HepG2 (cell line): ENCODE measurements around the gene JMJD8. TPM values are rescaled to one million over a fixed set of nuclear protein-coding genes. Genes with fewer than 3 reads are reported as not detected.

Experiments used
- AHR ChIP-seq: IDR thresholded peaks from 2 replicates; pipeline ENCODE4 v1.6.1; 2018; ENCODE audit warnings: missing genetic modification reagents, missing compliant biosample characterization
- ATF6 ChIP-seq: sonication (generic); formaldehyde crosslinking; conservative IDR thresholded peaks from 2 replicates; pipeline ENCODE4 v1.4.0; 2020; ENCODE audit warnings: missing genetic modification reagents
- HNRNPH1 ChIP-seq: fragments of 200-400 bp; formaldehyde crosslinking; optimal IDR thresholded peaks from 2 replicates; pipeline ENCODE3; 2017; ENCODE audit warnings: mild to moderate bottlenecking, low read depth, low read length
- JDP2 ChIP-seq: sonication (generic); formaldehyde crosslinking; IDR thresholded peaks from 2 replicates; pipeline ENCODE4 v1.8.1; 2022; ENCODE audit warnings: missing genetic modification reagents, borderline replicate concordance
- KLF15 ChIP-seq: sonication (generic); formaldehyde crosslinking; IDR thresholded peaks from 2 replicates; pipeline ENCODE4 v1.8.1; 2023; ENCODE audit warnings: borderline replicate concordance, mild to moderate bottlenecking, inconsistent platforms, missing genetic modification reagents, mixed read lengths
- NFYC ChIP-seq: IDR thresholded peaks from 2 replicates; pipeline ENCODE4 v1.6.1; 2016; ENCODE audit warnings: missing genetic modification reagents, missing compliant biosample characterization
- POLR2AphosphoS2 ChIP-seq: IDR thresholded peaks from 2 replicates; pipeline ENCODE4 v1.6.1; 2011; ENCODE audit warnings: low read depth, low read length, improper control_type of control experiment
- SOX13 ChIP-seq, 3 experiments: fragments of 450-650 bp in 1 of 3; sonication (generic) in 1 of 3; formaldehyde crosslinking in 1 of 3; IDR thresholded peaks in 2 of 3; conservative IDR thresholded peaks in 1 of 3; 2 replicates each; pipeline versions ENCODE4 v1.5.0 to v1.6.1; 2016 to 2020; ENCODE audit warnings: antibody characterized with exemption in 1 of 3, mild to moderate bottlenecking in 1 of 3, missing compliant biosample characterization in 1 of 3, missing genetic modification reagents in 1 of 3, moderate library complexity in 1 of 3
- TOPORS ChIP-seq: sonication (generic); formaldehyde crosslinking; IDR thresholded peaks from 2 replicates; pipeline ENCODE4 v1.8.0; 2023; ENCODE audit warnings: mild to moderate bottlenecking, missing genetic modification reagents
- ZBTB10 ChIP-seq: sonication (generic); formaldehyde crosslinking; IDR thresholded peaks from 2 replicates; pipeline ENCODE4 v1.4.0; 2020; ENCODE audit warnings: missing genetic modification reagents, borderline replicate concordance
- ZBTB21 ChIP-seq: sonication (generic); formaldehyde crosslinking; IDR thresholded peaks from 2 replicates; pipeline ENCODE4 v1.4.0; 2020; ENCODE audit warnings: missing genetic modification reagents
- ZNF282 ChIP-seq: fragments of 450-650 bp; IDR thresholded peaks from 2 replicates; pipeline ENCODE4 v1.6.1; 2018; ENCODE audit not compliant: partially characterized antibody
- ZNF30 ChIP-seq: sonication (generic); formaldehyde crosslinking; IDR thresholded peaks from 2 replicates; pipeline ENCODE4 v1.5.0; 2020; ENCODE audit warnings: mild to moderate bottlenecking, missing genetic modification reagents
- ZNF496 ChIP-seq: sonication (generic); formaldehyde crosslinking; IDR thresholded peaks from 2 replicates; pipeline ENCODE4 v1.8.1; 2023; ENCODE audit warnings: mild to moderate bottlenecking, moderate library complexity, missing genetic modification reagents; ENCODE audit not compliant: insufficient replicate concordance
- ZNF558 ChIP-seq: sonication (generic); formaldehyde crosslinking; IDR thresholded peaks from 2 replicates; pipeline ENCODE4 v1.9.0; 2022; ENCODE audit warnings: mild to moderate bottlenecking, missing genetic modification reagents, borderline replicate concordance
- ZNF782 ChIP-seq: sonication (generic); formaldehyde crosslinking; IDR thresholded peaks from 2 replicates; pipeline ENCODE4 v1.4.0; 2020; ENCODE audit warnings: missing genetic modification reagents, mild to moderate bottlenecking, borderline replicate concordance
- polyA plus RNA-seq, 8 experiments: library from polyadenylated mRNA; depleted of rRNA in 3 of 8; stranded (reverse) in 7 of 8; unstranded in 1 of 8; fragments of >200 nt; fragmentation: Illumina TruSeq in 4 of 8; extraction: Trizol in 4 of 8; gene quantifications; 2 replicates each; pipeline versions ENCODE4 v1.2.1 to v1.2.3, GENCODE V29; 2011 to 2016; ENCODE audit warnings: low read depth in 4 of 8, missing spikeins in 1 of 8, mixed read lengths in 1 of 8; ENCODE audit not compliant: insufficient read depth in 1 of 8
- total RNA-seq, 5 experiments: library from RNA; depleted of rRNA; stranded (reverse); fragments of >200 nt; fragmentation: Illumina TruSeq; extraction: Trizol; gene quantifications; 2 replicates each; pipeline ENCODE4 v1.2.3, GENCODE V29; 2016; ENCODE audit warnings: low read depth in 1 of 5
- TF ChIP-seq, protein P1 (sequence below): IDR thresholded peaks from 2 replicates; pipeline ENCODE4 v1.6.1; 2016
- TF ChIP-seq, protein P2 (sequence below): sonication (generic); IDR thresholded peaks from 2 replicates; pipeline ENCODE4 v1.6.1; 2016; ENCODE audit warnings: low read depth, borderline replicate concordance
- TF ChIP-seq, protein P3 (sequence below): sonication (generic); formaldehyde crosslinking; IDR thresholded peaks from 2 replicates; pipeline ENCODE4 v1.4.0; 2020; ENCODE audit warnings: mild to moderate bottlenecking, missing genetic modification reagents

Gene JMJD8
- total and polyA plus RNA-seq, 2 of the 13 experiments (the other 11 are each of a cell fraction or from before 2014, with no cell fraction given), result 2.6 to 11.8 TPM

- TF ChIP-seq, protein P1, sequence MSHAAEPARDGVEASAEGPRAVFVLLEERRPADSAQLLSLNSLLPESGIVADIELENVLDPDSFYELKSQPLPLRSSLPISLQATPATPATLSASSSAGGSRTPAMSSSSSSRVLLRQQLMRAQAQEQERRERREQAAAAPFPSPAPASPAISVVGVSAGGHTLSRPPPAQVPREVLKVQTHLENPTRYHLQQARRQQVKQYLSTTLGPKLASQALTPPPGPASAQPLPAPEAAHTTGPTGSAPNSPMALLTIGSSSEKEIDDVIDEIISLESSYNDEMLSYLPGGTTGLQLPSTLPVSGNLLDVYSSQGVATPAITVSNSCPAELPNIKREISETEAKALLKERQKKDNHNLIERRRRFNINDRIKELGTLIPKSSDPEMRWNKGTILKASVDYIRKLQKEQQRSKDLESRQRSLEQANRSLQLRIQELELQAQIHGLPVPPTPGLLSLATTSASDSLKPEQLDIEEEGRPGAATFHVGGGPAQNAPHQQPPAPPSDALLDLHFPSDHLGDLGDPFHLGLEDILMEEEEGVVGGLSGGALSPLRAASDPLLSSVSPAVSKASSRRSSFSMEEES (CRISPR knock-in tag), result peak; percentile 62; the same call in 1 of the 2 replicates
- TF ChIP-seq ZBTB21 (CRISPR knock-in tag), result no peak
- no peak for TF ChIP-seq ZNF496 (CRISPR knock-in tag)
- TF ChIP-seq SOX13 (IDR thresholded peaks at IDR 0.05), result no peak
- TF ChIP-seq SOX13 (CRISPR knock-in tag; conservative IDR thresholded peaks at IDR 0.05 in 1 of 2, IDR thresholded peaks at IDR 0.05 in 1 of 2), result peak in 1 of 2 experiments; percentile 16; a peak in 1 of 4 replicates
- TF ChIP-seq JDP2, result no peak; the same call in 1 of the 2 replicates
- TF ChIP-seq KLF15 (CRISPR knock-in tag), result no peak
- TF ChIP-seq TOPORS, result no peak
- no peak for TF ChIP-seq AHR (CRISPR knock-in tag)
- TF ChIP-seq NFYC, result 0 out of 2 replicates have a peak, but pooled peaks have one; percentile 12
- TF ChIP-seq ZNF282, result no peak
- peak; percentile 9; the same call in 1 of the 2 replicates for TF ChIP-seq ZNF558 (CRISPR knock-in tag)
- TF ChIP-seq, protein P2, sequence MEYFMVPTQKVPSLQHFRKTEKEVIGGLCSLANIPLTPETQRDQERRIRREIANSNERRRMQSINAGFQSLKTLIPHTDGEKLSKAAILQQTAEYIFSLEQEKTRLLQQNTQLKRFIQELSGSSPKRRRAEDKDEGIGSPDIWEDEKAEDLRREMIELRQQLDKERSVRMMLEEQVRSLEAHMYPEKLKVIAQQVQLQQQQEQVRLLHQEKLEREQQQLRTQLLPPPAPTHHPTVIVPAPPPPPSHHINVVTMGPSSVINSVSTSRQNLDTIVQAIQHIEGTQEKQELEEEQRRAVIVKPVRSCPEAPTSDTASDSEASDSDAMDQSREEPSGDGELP, result peak; percentile 31; the same call in 1 of the 2 replicates
- TF ChIP-seq ATF6 (CRISPR knock-in tag), result no peak
- TF ChIP-seq POLR2AphosphoS2, result no peak
- TF ChIP-seq, protein P3, sequence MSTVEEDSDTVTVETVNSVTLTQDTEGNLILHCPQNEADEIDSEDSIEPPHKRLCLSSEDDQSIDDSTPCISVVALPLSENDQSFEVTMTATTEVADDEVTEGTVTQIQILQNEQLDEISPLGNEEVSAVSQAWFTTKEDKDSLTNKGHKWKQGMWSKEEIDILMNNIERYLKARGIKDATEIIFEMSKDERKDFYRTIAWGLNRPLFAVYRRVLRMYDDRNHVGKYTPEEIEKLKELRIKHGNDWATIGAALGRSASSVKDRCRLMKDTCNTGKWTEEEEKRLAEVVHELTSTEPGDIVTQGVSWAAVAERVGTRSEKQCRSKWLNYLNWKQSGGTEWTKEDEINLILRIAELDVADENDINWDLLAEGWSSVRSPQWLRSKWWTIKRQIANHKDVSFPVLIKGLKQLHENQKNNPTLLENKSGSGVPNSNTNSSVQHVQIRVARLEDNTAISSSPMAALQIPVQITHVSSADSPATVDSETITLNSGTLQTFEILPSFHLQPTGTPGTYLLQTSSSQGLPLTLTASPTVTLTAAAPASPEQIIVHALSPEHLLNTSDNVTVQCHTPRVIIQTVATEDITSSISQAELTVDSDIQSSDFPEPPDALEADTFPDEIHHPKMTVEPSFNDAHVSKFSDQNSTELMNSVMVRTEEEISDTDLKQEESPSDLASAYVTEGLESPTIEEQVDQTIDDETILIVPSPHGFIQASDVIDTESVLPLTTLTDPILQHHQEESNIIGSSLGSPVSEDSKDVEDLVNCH (CRISPR knock-in tag), result no peak
- no peak for TF ChIP-seq HNRNPH1
- TF ChIP-seq ZNF782, result no peak
- no peak for TF ChIP-seq ZNF30
- 0 out of 2 replicates have a peak, but pooled peaks have one; percentile 13 for TF ChIP-seq ZBTB10 (CRISPR knock-in tag)
These were observed 16.2 kb downstream of the JMJD8 start, which contains the start of gene RHOT2 (continued) for GRCh38 chr16:667780-668518.
